K562 (cell line): ENCODE results near the gene NANS. TPM values are rescaled to one million over a fixed set of nuclear protein-coding genes. Genes with fewer than 3 reads are reported as not detected.

Source experiments
- ATF3 ChIP-seq, 2 experiments: fragments of 450-650 bp in 1 of 2; sonication (generic) in 1 of 2; formaldehyde crosslinking in 1 of 2; IDR thresholded peaks in 1 of 2; conservative IDR thresholded peaks in 1 of 2; 2 replicates each; pipeline versions ENCODE4 v1.6.1 to v1.8.1; 2016 to 2023; ENCODE audit warnings: mild to moderate bottlenecking in 2 of 2, moderate library complexity in 2 of 2, inconsistent platforms in 1 of 2, missing genetic modification reagents in 1 of 2
- BDP1 ChIP-seq: IDR thresholded peaks from 3 replicates; pipeline ENCODE4 v1.6.1; 2011; ENCODE audit not compliant: insufficient read length, insufficient read depth
- DDX20 ChIP-seq: fragments of 450-650 bp; IDR thresholded peaks from 2 replicates; pipeline ENCODE4 v1.6.1; 2016; ENCODE audit warnings: missing genetic modification characterization, low read depth, mild to moderate bottlenecking, missing compliant biosample characterization, moderate library complexity
- E2F3 ChIP-seq: fragments of 250-450 bp; sonication (Bioruptor Pico); IDR thresholded peaks from 2 replicates; pipeline ENCODE4 v1.4.0; 2020; ENCODE audit warnings: mild to moderate bottlenecking
- ETV1 ChIP-seq: fragments of 450-650 bp; conservative IDR thresholded peaks from 2 replicates; pipeline ENCODE4 v1.6.1; 2016; ENCODE audit warnings: missing genetic modification characterization, control low read depth, low read depth, missing compliant biosample characterization
- JUNB ChIP-seq: fragments of 450-650 bp; formaldehyde crosslinking; conservative IDR thresholded peaks from 2 replicates; pipeline ENCODE4 v1.4.0; 2020; ENCODE audit warnings: mild to moderate bottlenecking
- L3MBTL2 ChIP-seq: fragments of 450-650 bp; IDR thresholded peaks from 2 replicates; pipeline ENCODE4 v1.6.1; 2016; ENCODE audit warnings: mild to moderate bottlenecking, moderate library complexity
- MLX ChIP-seq, 2 experiments: fragments of 450-650 bp in 1 of 2; sonication (generic) in 1 of 2; formaldehyde crosslinking; conservative IDR thresholded peaks; 2 replicates each; pipeline versions ENCODE4 v1.4.0 to v1.8.1; 2020 to 2022; ENCODE audit warnings: mild to moderate bottlenecking in 1 of 2, missing genetic modification reagents in 1 of 2
- POLR2B ChIP-seq: fragments of 450-650 bp; IDR thresholded peaks from 2 replicates; pipeline ENCODE4 v1.6.1; 2018; ENCODE audit warnings: low read depth; ENCODE audit not compliant: partially characterized antibody
- RBBP5 ChIP-seq: fragments of 200-600 bp; sonication (generic); IDR thresholded peaks from 2 replicates; pipeline ENCODE4 v1.6.1; 2012; ENCODE audit warnings: borderline replicate concordance, mild to moderate bottlenecking, low read length, control low read depth, inconsistent platforms; ENCODE audit not compliant: insufficient read depth, poor library complexity, severe bottlenecking
- SIRT6 ChIP-seq: IDR thresholded peaks from one replicate; pipeline ENCODE4 v1.6.1; 2012; ENCODE audit warnings: low read depth, mild to moderate bottlenecking, control low read depth, inconsistent platforms, low read length, moderate library complexity
- SMARCA5 ChIP-seq: fragments of 450-650 bp; IDR thresholded peaks from 2 replicates; pipeline ENCODE4 v1.6.1; 2016
- VEZF1 ChIP-seq: fragments of 200-800 bp; sonication (Bioruptor generic); IDR thresholded peaks from 2 replicates; pipeline ENCODE4 v1.6.1; 2017; ENCODE audit warnings: missing genetic modification characterization, missing compliant biosample characterization
- ZKSCAN3 ChIP-seq: fragments of 250-450 bp; sonication (Bioruptor Pico); IDR thresholded peaks from 2 replicates; pipeline ENCODE4 v1.4.0; 2020
- ZNF444 ChIP-seq: fragments of 250-450 bp; sonication (Bioruptor Pico); IDR thresholded peaks from 2 replicates; pipeline ENCODE4 v1.4.0; 2020; ENCODE audit warnings: mild to moderate bottlenecking, moderate library complexity
- polyA plus RNA-seq, 8 experiments: library from polyadenylated mRNA; depleted of rRNA in 4 of 8; stranded (reverse) in 5 of 8; unstranded in 3 of 8; fragments of >200 nt; fragmentation: Nextera tagmentation in 2 of 8; fragmentation: Illumina TruSeq in 1 of 8; extraction: Ambion mirVana in 2 of 8; extraction: Trizol in 1 of 8; gene quantifications; 2 replicates each; pipeline versions ENCODE4 v1.2.1 to v1.2.3, GENCODE V29; 2011 to 2014; ENCODE audit warnings: inconsistent platforms in 1 of 8, missing spikeins in 1 of 8
- total RNA-seq, 7 experiments: library from RNA; depleted of rRNA in 6 of 7; stranded (reverse); fragments of >200 nt in 6 of 7; fragmentation: Illumina TruSeq in 2 of 7; extraction: Trizol in 2 of 7; gene quantifications; 2 replicates each; pipeline versions ENCODE4 v1.2.1 to v1.2.3, GENCODE V29; 2011 to 2021; ENCODE audit warnings: low replicate concordance in 1 of 7
- TF ChIP-seq, protein P1 (sequence below), 2 experiments: fragments of 250-450 bp in 1 of 2; fragments of 450-650 bp in 1 of 2; sonication (Bioruptor Pico) in 1 of 2; IDR thresholded peaks; 2 replicates each; pipeline versions ENCODE4 v1.6.1 to v1.8.0; 2016 to 2021; ENCODE audit warnings: mild to moderate bottlenecking in 2 of 2, moderate library complexity in 2 of 2, missing compliant biosample characterization in 1 of 2, missing genetic modification characterization in 1 of 2
- TF ChIP-seq, protein P2 (sequence below): fragments of 250-450 bp; sonication (Bioruptor Pico); IDR thresholded peaks from 2 replicates; pipeline ENCODE4 v1.5.0; 2021
- TF ChIP-seq, protein P3 (sequence below), 2 experiments: fragments of 150-350 bp in 1 of 2; IDR thresholded peaks; 2 replicates each; pipeline ENCODE4 v1.6.1; 2012 to 2016; ENCODE audit warnings: low read depth in 2 of 2, low read length in 2 of 2, mild to moderate bottlenecking in 1 of 2, moderate library complexity in 1 of 2

NANS gene
- total and polyA plus RNA-seq, 9 of the 15 experiments (the other 6 are each of a cell fraction or from before 2014, with no cell fraction given): 37.1 to 181 (median 137) TPM

GRCh38 chr9:98049288-98050072 is 7.1 kb upstream of the NANS start (continued):
- no peak for TF ChIP-seq POLR2B
- TF ChIP-seq ZKSCAN3 (CRISPR knock-in tag): no peak
- no peak for TF ChIP-seq RBBP5
- TF ChIP-seq SMARCA5: no peak
- TF ChIP-seq, protein P1, sequence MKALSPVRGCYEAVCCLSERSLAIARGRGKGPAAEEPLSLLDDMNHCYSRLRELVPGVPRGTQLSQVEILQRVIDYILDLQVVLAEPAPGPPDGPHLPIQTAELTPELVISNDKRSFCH (CRISPR knock-in tag; IDR thresholded peaks at IDR 0.05): peak; percentile 66; the same call in 1 of the 2 replicates
- TF ChIP-seq, protein P1 (tag; IDR thresholded peaks at IDR 0.05): peak; percentile 96
- no peak for TF ChIP-seq MLX (CRISPR knock-in tag; conservative IDR thresholded peaks at IDR 0.05)
- TF ChIP-seq ETV1 (tag): peak; percentile 58; the same call in 1 of the 2 replicates
- no peak for TF ChIP-seq JUNB (CRISPR knock-in tag)
- no peak for TF ChIP-seq SIRT6
- TF ChIP-seq, protein P2, sequence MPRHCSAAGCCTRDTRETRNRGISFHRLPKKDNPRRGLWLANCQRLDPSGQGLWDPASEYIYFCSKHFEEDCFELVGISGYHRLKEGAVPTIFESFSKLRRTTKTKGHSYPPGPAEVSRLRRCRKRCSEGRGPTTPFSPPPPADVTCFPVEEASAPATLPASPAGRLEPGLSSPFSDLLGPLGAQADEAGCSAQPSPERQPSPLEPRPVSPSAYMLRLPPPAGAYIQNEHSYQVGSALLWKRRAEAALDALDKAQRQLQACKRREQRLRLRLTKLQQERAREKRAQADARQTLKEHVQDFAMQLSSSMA (CRISPR knock-in tag): no peak
- no peak for TF ChIP-seq BDP1
- no peak for TF ChIP-seq ATF3 (IDR thresholded peaks at IDR 0.05)
- TF ChIP-seq ATF3 (CRISPR knock-in tag; conservative IDR thresholded peaks at IDR 0.05): no peak
- TF ChIP-seq E2F3 (CRISPR knock-in tag): 0 out of 2 replicates have a peak, but pooled peaks have one; percentile 60
- TF ChIP-seq L3MBTL2: no peak
- TF ChIP-seq VEZF1 (CRISPR knock-in tag): no peak; the same call in 1 of the 2 replicates
- peak; percentile 87 for TF ChIP-seq DDX20 (tag)
- 0 out of 2 replicates have a peak, but pooled peaks have one; percentile 37 for TF ChIP-seq ZNF444
- TF ChIP-seq, protein P3, sequence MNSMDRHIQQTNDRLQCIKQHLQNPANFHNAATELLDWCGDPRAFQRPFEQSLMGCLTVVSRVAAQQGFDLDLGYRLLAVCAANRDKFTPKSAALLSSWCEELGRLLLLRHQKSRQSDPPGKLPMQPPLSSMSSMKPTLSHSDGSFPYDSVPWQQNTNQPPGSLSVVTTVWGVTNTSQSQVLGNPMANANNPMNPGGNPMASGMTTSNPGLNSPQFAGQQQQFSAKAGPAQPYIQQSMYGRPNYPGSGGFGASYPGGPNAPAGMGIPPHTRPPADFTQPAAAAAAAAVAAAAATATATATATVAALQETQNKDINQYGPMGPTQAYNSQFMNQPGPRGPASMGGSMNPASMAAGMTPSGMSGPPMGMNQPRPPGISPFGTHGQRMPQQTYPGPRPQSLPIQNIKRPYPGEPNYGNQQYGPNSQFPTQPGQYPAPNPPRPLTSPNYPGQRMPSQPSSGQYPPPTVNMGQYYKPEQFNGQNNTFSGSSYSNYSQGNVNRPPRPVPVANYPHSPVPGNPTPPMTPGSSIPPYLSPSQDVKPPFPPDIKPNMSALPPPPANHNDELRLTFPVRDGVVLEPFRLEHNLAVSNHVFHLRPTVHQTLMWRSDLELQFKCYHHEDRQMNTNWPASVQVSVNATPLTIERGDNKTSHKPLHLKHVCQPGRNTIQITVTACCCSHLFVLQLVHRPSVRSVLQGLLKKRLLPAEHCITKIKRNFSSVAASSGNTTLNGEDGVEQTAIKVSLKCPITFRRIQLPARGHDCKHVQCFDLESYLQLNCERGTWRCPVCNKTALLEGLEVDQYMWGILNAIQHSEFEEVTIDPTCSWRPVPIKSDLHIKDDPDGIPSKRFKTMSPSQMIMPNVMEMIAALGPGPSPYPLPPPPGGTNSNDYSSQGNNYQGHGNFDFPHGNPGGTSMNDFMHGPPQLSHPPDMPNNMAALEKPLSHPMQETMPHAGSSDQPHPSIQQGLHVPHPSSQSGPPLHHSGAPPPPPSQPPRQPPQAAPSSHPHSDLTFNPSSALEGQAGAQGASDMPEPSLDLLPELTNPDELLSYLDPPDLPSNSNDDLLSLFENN (IDR thresholded peaks at IDR 0.05; ENCODE audit: low read depth in 2 of 2, low read length in 2 of 2): no peak
